ENCODE data around the gene SLC13A5.

SLC13A5 gene

GRCh38 chr17:6636105-6636504 is 77.1 kb downstream of the SLC13A5 start:
- TF ChIP-seq CTCF (IDR thresholded peaks at IDR 0.05; ENCODE audit: low read depth, low read length) = no peak

More at GRCh38 chr17:6636105-6636504, 77.1 kb downstream of the SLC13A5 start:
- no peak overlapping the region for H3K4me3 ChIP-seq (ENCODE audit: low read depth, low read length)
